ENCODE measurements around the gene LTC4S. TPM values are rescaled to one million over a fixed set of nuclear protein-coding genes. Genes with fewer than 3 reads are reported as not detected.

Gene LTC4S
- total and polyA plus RNA-seq, 2 experiments from 2014 or later: 5.8 to 10.1 TPM

DNA sequence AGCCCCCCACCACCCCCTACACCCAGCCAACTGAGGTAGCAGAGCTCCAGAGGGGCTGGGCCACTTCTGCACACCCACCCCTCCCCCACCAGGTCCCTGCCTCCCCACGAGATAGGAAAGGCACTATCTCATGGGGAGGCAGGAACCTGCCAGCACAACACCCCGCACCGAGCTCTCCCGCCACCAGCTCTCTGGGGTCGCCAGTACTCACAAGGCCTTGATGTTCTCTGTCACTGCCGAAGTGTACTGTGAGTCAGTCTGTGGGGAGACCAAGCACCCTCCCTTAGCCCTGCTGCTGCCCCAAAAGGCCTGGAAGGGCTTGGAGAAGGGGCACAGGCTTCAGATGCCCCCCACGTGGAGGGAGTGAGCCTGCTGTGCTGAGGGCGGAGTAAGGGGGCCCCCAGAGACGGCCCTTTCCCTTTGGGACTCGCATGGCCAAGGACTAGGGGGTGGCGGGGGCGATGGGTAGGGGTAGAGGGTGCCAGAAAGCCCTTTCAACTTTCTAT, 7.0 kb downstream of the LTC4S start:
- ATAC-seq (no peak), DNase-seq (ENCODE audit: low spot score) (no peak)
- Mint-ChIP-seq H3K36me3 (ENCODE audit: low read depth) (peaks cover 37% of the 10 kb centered on the region), H3K27ac (no peak overlapping the region), H3K27me3 (ENCODE audit: insufficient read depth, low read depth, poor library complexity) (peaks cover 27% of the 10 kb centered on the region), H3K4me1 (peaks cover 34% of the 10 kb centered on the region), H3K4me3 (no peak overlapping the region), H3K9me3 (no peaks in the 10 kb centered on the region)
- no peak overlapping the region for H3K4me2 ChIP-seq
- no peak overlapping the region for H3K27ac ChIP-seq (ENCODE audit: low read depth)
- TF ChIP-seq EZH2phosphoT487 (IDR thresholded peaks at IDR 0.05; ENCODE audit: unreplicated experiment) (no peak), JUNB (IDR thresholded peaks at IDR 0.05; ENCODE audit: unreplicated experiment) (no peak), EZH2 (IDR thresholded peaks at IDR 0.05; ENCODE audit: low read depth, unreplicated experiment) (no peak), ZNF331 (CRISPR knock-in tag; IDR thresholded peaks at IDR 0.05; ENCODE audit: low read depth) (no peak), STAT1 (IDR thresholded peaks at IDR 0.05; ENCODE audit: unreplicated experiment) (no peak), ZNF114 (CRISPR knock-in tag; IDR thresholded peaks at IDR 0.05) (no peak), NANOG (IDR thresholded peaks at IDR 0.05; ENCODE audit: borderline replicate concordance) (no peak), POLR2AphosphoS5 (IDR thresholded peaks at IDR 0.05; ENCODE audit: low read depth) (no peak), CREB1 (CRISPR knock-in tag; IDR thresholded peaks at IDR 0.05; ENCODE audit: low read depth) (no peak)
- TF ChIP-seq, protein P1, sequence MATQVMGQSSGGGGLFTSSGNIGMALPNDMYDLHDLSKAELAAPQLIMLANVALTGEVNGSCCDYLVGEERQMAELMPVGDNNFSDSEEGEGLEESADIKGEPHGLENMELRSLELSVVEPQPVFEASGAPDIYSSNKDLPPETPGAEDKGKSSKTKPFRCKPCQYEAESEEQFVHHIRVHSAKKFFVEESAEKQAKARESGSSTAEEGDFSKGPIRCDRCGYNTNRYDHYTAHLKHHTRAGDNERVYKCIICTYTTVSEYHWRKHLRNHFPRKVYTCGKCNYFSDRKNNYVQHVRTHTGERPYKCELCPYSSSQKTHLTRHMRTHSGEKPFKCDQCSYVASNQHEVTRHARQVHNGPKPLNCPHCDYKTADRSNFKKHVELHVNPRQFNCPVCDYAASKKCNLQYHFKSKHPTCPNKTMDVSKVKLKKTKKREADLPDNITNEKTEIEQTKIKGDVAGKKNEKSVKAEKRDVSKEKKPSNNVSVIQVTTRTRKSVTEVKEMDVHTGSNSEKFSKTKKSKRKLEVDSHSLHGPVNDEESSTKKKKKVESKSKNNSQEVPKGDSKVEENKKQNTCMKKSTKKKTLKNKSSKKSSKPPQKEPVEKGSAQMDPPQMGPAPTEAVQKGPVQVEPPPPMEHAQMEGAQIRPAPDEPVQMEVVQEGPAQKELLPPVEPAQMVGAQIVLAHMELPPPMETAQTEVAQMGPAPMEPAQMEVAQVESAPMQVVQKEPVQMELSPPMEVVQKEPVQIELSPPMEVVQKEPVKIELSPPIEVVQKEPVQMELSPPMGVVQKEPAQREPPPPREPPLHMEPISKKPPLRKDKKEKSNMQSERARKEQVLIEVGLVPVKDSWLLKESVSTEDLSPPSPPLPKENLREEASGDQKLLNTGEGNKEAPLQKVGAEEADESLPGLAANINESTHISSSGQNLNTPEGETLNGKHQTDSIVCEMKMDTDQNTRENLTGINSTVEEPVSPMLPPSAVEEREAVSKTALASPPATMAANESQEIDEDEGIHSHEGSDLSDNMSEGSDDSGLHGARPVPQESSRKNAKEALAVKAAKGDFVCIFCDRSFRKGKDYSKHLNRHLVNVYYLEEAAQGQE (IDR thresholded peaks at IDR 0.05; ENCODE audit: unreplicated experiment): no peak
- TF ChIP-seq, protein P2, sequence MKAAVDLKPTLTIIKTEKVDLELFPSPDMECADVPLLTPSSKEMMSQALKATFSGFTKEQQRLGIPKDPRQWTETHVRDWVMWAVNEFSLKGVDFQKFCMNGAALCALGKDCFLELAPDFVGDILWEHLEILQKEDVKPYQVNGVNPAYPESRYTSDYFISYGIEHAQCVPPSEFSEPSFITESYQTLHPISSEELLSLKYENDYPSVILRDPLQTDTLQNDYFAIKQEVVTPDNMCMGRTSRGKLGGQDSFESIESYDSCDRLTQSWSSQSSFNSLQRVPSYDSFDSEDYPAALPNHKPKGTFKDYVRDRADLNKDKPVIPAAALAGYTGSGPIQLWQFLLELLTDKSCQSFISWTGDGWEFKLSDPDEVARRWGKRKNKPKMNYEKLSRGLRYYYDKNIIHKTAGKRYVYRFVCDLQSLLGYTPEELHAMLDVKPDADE (IDR thresholded peaks at IDR 0.05): no peak
- TF ChIP-seq, protein P3, sequence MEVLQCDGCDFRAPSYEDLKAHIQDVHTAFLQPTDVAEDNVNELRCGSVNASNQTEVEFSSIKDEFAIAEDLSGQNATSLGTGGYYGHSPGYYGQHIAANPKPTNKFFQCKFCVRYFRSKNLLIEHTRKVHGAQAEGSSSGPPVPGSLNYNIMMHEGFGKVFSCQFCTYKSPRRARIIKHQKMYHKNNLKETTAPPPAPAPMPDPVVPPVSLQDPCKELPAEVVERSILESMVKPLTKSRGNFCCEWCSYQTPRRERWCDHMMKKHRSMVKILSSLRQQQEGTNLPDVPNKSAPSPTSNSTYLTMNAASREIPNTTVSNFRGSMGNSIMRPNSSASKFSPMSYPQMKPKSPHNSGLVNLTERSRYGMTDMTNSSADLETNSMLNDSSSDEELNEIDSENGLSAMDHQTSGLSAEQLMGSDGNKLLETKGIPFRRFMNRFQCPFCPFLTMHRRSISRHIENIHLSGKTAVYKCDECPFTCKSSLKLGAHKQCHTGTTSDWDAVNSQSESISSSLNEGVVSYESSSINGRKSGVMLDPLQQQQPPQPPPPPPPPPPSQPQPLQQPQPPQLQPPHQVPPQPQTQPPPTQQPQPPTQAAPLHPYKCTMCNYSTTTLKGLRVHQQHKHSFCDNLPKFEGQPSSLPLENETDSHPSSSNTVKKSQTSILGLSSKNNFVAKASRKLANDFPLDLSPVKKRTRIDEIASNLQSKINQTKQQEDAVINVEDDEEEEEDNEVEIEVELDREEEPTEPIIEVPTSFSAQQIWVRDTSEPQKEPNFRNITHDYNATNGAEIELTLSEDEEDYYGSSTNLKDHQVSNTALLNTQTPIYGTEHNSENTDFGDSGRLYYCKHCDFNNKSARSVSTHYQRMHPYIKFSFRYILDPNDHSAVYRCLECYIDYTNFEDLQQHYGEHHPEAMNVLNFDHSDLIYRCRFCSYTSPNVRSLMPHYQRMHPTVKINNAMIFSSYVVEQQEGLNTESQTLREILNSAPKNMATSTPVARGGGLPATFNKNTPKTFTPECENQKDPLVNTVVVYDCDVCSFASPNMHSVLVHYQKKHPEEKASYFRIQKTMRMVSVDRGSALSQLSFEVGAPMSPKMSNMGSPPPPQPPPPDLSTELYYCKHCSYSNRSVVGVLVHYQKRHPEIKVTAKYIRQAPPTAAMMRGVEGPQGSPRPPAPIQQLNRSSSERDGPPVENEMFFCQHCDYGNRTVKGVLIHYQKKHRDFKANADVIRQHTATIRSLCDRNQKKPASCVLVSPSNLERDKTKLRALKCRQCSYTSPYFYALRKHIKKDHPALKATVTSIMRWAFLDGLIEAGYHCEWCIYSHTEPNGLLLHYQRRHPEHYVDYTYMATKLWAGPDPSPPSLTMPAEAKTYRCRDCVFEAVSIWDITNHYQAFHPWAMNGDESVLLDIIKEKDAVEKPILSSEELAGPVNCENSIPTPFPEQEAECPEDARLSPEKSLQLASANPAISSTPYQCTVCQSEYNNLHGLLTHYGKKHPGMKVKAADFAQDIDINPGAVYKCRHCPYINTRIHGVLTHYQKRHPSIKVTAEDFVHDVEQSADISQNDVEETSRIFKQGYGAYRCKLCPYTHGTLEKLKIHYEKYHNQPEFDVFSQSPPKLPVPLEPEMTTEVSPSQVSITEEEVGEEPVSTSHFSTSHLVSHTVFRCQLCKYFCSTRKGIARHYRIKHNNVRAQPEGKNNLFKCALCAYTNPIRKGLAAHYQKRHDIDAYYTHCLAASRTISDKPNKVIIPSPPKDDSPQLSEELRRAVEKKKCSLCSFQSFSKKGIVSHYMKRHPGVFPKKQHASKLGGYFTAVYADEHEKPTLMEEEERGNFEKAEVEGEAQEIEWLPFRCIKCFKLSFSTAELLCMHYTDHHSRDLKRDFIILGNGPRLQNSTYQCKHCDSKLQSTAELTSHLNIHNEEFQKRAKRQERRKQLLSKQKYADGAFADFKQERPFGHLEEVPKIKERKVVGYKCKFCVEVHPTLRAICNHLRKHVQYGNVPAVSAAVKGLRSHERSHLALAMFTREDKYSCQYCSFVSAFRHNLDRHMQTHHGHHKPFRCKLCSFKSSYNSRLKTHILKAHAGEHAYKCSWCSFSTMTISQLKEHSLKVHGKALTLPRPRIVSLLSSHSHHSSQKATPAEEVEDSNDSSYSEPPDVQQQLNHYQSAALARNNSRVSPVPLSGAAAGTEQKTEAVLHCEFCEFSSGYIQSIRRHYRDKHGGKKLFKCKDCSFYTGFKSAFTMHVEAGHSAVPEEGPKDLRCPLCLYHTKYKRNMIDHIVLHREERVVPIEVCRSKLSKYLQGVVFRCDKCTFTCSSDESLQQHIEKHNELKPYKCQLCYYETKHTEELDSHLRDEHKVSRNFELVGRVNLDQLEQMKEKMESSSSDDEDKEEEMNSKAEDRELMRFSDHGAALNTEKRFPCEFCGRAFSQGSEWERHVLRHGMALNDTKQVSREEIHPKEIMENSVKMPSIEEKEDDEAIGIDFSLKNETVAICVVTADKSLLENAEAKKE (CRISPR knock-in tag; IDR thresholded peaks at IDR 0.05): no peak
- TF ChIP-seq, protein P4, sequence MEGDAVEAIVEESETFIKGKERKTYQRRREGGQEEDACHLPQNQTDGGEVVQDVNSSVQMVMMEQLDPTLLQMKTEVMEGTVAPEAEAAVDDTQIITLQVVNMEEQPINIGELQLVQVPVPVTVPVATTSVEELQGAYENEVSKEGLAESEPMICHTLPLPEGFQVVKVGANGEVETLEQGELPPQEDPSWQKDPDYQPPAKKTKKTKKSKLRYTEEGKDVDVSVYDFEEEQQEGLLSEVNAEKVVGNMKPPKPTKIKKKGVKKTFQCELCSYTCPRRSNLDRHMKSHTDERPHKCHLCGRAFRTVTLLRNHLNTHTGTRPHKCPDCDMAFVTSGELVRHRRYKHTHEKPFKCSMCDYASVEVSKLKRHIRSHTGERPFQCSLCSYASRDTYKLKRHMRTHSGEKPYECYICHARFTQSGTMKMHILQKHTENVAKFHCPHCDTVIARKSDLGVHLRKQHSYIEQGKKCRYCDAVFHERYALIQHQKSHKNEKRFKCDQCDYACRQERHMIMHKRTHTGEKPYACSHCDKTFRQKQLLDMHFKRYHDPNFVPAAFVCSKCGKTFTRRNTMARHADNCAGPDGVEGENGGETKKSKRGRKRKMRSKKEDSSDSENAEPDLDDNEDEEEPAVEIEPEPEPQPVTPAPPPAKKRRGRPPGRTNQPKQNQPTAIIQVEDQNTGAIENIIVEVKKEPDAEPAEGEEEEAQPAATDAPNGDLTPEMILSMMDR (conservative IDR thresholded peaks at IDR 0.05; ENCODE audit: low read depth in 2 of 2): no peak
- peaks cover 17% of the 10 kb centered on the region for H4K20me1 ChIP-seq (replicated peaks; ENCODE audit: insufficient read depth)
- no peaks in the 10 kb centered on the region for H3K9me2 ChIP-seq (ENCODE audit: insufficient read depth)
- peaks cover 10% of the 10 kb centered on the region for H3F3A ChIP-seq (replicated peaks; ENCODE audit: low read depth)
- peaks cover 19% of the 10 kb centered on the region for H3K79me2 ChIP-seq (replicated peaks; ENCODE audit: insufficient read depth)
- no peaks in the 10 kb centered on the region for H3K27me3 ChIP-seq (ENCODE audit: insufficient read depth)
- no peaks in the 10 kb centered on the region; the same call in 1 of the 2 replicates for H3K36me3 ChIP-seq (ENCODE audit: insufficient read depth)
- peaks cover 8% of the 10 kb centered on the region for H3K4me1 ChIP-seq (ENCODE audit: insufficient read depth)
- H2AFZ ChIP-seq: no peak overlapping the region
- H3K4me3 ChIP-seq: no peak overlapping the region
